Measurements from ENCODE around the gene TMPRSS7.

Gene TMPRSS7

GRCh38 chr3:112084980-112085705, 50.6 kb downstream of the TMPRSS7 start:
- no peaks in the 10 kb centered on the region for H3F3A ChIP-seq (ENCODE audit: insufficient read depth)
- no peak overlapping the region for H2AFZ ChIP-seq (ENCODE audit: low read depth, low read length, severe bottlenecking)
- no peaks in the 10 kb centered on the region for H4K20me1 ChIP-seq (ENCODE audit: low read depth, low read length)
- no peaks in the 10 kb centered on the region for H3K9me3 ChIP-seq (ENCODE audit: insufficient read depth, low read length)
- TF ChIP-seq CTCF (IDR thresholded peaks at IDR 0.05; ENCODE audit: insufficient read depth, low read length, poor library complexity, severe bottlenecking) (no peak), EZH2phosphoT487 (conservative IDR thresholded peaks at IDR 0.05; ENCODE audit: low read length) (no peak)
- H3K4me2 ChIP-seq (ENCODE audit: low read depth, low read length, poor library complexity, severe bottlenecking): peak overlapping the region; percentile 91
- H3K9me2 ChIP-seq (replicated peaks; ENCODE audit: insufficient read depth, low read length): no peaks in the 10 kb centered on the region
- H3K9ac ChIP-seq (ENCODE audit: low read length): no peak overlapping the region; the same call in 1 of the 2 replicates
- H3K27ac ChIP-seq (ENCODE audit: low read depth, low read length): no peak overlapping the region
- H3K27me3 ChIP-seq (ENCODE audit: low read length): no peaks in the 10 kb centered on the region
- H3K79me2 ChIP-seq (ENCODE audit: insufficient read depth, low read length): no peaks in the 10 kb centered on the region
- H3K4me3 ChIP-seq (ENCODE audit: insufficient read depth, low read length, poor library complexity, severe bottlenecking): no peak overlapping the region
- no peaks in the 10 kb centered on the region for H3K36me3 ChIP-seq (ENCODE audit: low read length)

GRCh38 chr3:112085735-112086075, 51.2 kb downstream of the TMPRSS7 start:
- Histone ChIP-seq H3K4me3 (ENCODE audit: insufficient read depth, low read length, poor library complexity, severe bottlenecking) (peak overlapping the region; percentile 69), H3K9me3 (ENCODE audit: insufficient read depth, low read length) (no peaks in the 10 kb centered on the region), H3K79me2 (ENCODE audit: insufficient read depth, low read length) (no peaks in the 10 kb centered on the region), H4K20me1 (ENCODE audit: low read depth, low read length) (no peaks in the 10 kb centered on the region), H3F3A (ENCODE audit: insufficient read depth) (no peaks in the 10 kb centered on the region), H2AFZ (ENCODE audit: low read depth, low read length, severe bottlenecking) (peak overlapping the region; percentile 99), H3K27me3 (ENCODE audit: low read length) (no peaks in the 10 kb centered on the region), H3K27ac (ENCODE audit: low read depth, low read length) (no peak overlapping the region), H3K4me2 (ENCODE audit: low read depth, low read length, poor library complexity, severe bottlenecking) (peak overlapping the region; percentile 91), H3K9ac (ENCODE audit: low read length) (peak overlapping the region; percentile 66), H3K9me2 (replicated peaks; ENCODE audit: insufficient read depth, low read length) (no peaks in the 10 kb centered on the region), H3K36me3 (ENCODE audit: low read length) (no peaks in the 10 kb centered on the region)
- TF ChIP-seq EZH2phosphoT487 (conservative IDR thresholded peaks at IDR 0.05; ENCODE audit: low read length) (no peak), CTCF (IDR thresholded peaks at IDR 0.05; ENCODE audit: insufficient read depth, low read length, poor library complexity, severe bottlenecking) (no peak)

- no peaks in the 10 kb centered on the region for H3K36me3 ChIP-seq (ENCODE audit: low read length)
- H3K27ac ChIP-seq (ENCODE audit: low read depth, low read length): no peak within 1 kb of the TSS
- no peaks in the 10 kb centered on the region for H3K9me3 ChIP-seq (ENCODE audit: insufficient read depth, low read length)
- no peaks in the 10 kb centered on the region for H3K79me2 ChIP-seq (ENCODE audit: insufficient read depth, low read length)
- peak within 1 kb of the TSS; percentile 91 for H3K4me2 ChIP-seq (ENCODE audit: low read depth, low read length, poor library complexity, severe bottlenecking)
- H3F3A ChIP-seq (ENCODE audit: insufficient read depth): no peaks in the 10 kb centered on the region
- H2AFZ ChIP-seq (ENCODE audit: low read depth, low read length, severe bottlenecking): peak within 1 kb of the TSS; percentile 99
- no peaks in the 10 kb centered on the region for H3K27me3 ChIP-seq (ENCODE audit: low read length)
- H3K4me3 ChIP-seq (ENCODE audit: insufficient read depth, low read length, poor library complexity, severe bottlenecking): peak within 1 kb of the TSS; percentile 69
- no peaks in the 10 kb centered on the region for H4K20me1 ChIP-seq (ENCODE audit: low read depth, low read length)
- H3K9ac ChIP-seq (ENCODE audit: low read length): peak within 1 kb of the TSS; percentile 66
- H3K9me2 ChIP-seq (replicated peaks; ENCODE audit: insufficient read depth, low read length): no peaks in the 10 kb centered on the region
- TF ChIP-seq EZH2phosphoT487 (conservative IDR thresholded peaks at IDR 0.05; ENCODE audit: low read length): no peak
- TF ChIP-seq CTCF (IDR thresholded peaks at IDR 0.05; ENCODE audit: insufficient read depth, low read length, poor library complexity, severe bottlenecking): no peak
Measured at GRCh38 chr3:112086076-112086854, 51.7 kb downstream of the TMPRSS7 start, which contains the start of gene C3orf52. C3orf52 (plus strand) TSS chr3:112086389; CDS start chr3:112086408, 19 bp downstream.

Data from SU-DHL-6 (cell line).